ENCODE measurements around the gene STIMATE. TPM values are rescaled to one million over a fixed set of nuclear protein-coding genes. Genes with fewer than 3 reads are reported as not detected.

The STIMATE gene
- total and polyA plus RNA-seq, 2 experiments from 2014 or later = 11.2 to 23.6 TPM

DNA sequence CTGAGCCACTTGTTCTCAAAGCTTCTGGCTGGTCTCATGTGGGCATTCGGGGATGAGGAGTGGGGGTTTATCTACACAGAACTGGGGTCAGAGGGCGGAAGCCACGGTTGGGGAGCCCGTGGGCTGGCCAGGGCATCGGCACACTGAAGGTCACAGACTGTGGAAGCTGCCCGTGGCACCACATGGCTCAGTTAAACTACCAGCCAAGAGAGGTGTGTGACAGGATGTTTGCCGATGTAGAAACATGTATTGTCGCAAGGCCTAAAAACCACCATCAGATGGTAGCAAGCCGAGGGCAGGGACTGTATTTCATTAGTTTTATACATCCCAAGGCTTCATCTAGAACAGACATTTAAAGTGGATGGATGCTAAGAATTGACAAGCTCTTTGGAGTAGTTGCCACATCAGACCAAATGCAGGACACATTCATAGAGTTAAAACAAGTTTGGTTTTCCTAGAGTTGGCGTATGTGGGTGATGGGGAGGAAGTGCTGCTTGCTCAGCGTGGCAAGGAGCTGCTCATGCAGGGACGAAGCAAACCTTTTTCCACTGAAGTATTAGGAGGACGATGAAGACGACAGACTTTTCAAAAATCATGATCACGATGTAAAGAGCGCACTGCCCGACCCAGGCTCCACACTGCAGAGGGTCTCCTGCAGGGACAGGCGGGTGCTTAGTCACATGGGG lies 52.9 kb downstream of the STIMATE start (continued):
- TF ChIP-seq, protein P1, sequence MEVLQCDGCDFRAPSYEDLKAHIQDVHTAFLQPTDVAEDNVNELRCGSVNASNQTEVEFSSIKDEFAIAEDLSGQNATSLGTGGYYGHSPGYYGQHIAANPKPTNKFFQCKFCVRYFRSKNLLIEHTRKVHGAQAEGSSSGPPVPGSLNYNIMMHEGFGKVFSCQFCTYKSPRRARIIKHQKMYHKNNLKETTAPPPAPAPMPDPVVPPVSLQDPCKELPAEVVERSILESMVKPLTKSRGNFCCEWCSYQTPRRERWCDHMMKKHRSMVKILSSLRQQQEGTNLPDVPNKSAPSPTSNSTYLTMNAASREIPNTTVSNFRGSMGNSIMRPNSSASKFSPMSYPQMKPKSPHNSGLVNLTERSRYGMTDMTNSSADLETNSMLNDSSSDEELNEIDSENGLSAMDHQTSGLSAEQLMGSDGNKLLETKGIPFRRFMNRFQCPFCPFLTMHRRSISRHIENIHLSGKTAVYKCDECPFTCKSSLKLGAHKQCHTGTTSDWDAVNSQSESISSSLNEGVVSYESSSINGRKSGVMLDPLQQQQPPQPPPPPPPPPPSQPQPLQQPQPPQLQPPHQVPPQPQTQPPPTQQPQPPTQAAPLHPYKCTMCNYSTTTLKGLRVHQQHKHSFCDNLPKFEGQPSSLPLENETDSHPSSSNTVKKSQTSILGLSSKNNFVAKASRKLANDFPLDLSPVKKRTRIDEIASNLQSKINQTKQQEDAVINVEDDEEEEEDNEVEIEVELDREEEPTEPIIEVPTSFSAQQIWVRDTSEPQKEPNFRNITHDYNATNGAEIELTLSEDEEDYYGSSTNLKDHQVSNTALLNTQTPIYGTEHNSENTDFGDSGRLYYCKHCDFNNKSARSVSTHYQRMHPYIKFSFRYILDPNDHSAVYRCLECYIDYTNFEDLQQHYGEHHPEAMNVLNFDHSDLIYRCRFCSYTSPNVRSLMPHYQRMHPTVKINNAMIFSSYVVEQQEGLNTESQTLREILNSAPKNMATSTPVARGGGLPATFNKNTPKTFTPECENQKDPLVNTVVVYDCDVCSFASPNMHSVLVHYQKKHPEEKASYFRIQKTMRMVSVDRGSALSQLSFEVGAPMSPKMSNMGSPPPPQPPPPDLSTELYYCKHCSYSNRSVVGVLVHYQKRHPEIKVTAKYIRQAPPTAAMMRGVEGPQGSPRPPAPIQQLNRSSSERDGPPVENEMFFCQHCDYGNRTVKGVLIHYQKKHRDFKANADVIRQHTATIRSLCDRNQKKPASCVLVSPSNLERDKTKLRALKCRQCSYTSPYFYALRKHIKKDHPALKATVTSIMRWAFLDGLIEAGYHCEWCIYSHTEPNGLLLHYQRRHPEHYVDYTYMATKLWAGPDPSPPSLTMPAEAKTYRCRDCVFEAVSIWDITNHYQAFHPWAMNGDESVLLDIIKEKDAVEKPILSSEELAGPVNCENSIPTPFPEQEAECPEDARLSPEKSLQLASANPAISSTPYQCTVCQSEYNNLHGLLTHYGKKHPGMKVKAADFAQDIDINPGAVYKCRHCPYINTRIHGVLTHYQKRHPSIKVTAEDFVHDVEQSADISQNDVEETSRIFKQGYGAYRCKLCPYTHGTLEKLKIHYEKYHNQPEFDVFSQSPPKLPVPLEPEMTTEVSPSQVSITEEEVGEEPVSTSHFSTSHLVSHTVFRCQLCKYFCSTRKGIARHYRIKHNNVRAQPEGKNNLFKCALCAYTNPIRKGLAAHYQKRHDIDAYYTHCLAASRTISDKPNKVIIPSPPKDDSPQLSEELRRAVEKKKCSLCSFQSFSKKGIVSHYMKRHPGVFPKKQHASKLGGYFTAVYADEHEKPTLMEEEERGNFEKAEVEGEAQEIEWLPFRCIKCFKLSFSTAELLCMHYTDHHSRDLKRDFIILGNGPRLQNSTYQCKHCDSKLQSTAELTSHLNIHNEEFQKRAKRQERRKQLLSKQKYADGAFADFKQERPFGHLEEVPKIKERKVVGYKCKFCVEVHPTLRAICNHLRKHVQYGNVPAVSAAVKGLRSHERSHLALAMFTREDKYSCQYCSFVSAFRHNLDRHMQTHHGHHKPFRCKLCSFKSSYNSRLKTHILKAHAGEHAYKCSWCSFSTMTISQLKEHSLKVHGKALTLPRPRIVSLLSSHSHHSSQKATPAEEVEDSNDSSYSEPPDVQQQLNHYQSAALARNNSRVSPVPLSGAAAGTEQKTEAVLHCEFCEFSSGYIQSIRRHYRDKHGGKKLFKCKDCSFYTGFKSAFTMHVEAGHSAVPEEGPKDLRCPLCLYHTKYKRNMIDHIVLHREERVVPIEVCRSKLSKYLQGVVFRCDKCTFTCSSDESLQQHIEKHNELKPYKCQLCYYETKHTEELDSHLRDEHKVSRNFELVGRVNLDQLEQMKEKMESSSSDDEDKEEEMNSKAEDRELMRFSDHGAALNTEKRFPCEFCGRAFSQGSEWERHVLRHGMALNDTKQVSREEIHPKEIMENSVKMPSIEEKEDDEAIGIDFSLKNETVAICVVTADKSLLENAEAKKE (CRISPR knock-in tag; IDR thresholded peaks at IDR 0.05) = no peak
- TF ChIP-seq NANOG (IDR thresholded peaks at IDR 0.05; ENCODE audit: borderline replicate concordance) = no peak
- TF ChIP-seq, protein P2, sequence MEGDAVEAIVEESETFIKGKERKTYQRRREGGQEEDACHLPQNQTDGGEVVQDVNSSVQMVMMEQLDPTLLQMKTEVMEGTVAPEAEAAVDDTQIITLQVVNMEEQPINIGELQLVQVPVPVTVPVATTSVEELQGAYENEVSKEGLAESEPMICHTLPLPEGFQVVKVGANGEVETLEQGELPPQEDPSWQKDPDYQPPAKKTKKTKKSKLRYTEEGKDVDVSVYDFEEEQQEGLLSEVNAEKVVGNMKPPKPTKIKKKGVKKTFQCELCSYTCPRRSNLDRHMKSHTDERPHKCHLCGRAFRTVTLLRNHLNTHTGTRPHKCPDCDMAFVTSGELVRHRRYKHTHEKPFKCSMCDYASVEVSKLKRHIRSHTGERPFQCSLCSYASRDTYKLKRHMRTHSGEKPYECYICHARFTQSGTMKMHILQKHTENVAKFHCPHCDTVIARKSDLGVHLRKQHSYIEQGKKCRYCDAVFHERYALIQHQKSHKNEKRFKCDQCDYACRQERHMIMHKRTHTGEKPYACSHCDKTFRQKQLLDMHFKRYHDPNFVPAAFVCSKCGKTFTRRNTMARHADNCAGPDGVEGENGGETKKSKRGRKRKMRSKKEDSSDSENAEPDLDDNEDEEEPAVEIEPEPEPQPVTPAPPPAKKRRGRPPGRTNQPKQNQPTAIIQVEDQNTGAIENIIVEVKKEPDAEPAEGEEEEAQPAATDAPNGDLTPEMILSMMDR (conservative IDR thresholded peaks at IDR 0.05; ENCODE audit: low read depth in 2 of 2) = no peak

DNA sequence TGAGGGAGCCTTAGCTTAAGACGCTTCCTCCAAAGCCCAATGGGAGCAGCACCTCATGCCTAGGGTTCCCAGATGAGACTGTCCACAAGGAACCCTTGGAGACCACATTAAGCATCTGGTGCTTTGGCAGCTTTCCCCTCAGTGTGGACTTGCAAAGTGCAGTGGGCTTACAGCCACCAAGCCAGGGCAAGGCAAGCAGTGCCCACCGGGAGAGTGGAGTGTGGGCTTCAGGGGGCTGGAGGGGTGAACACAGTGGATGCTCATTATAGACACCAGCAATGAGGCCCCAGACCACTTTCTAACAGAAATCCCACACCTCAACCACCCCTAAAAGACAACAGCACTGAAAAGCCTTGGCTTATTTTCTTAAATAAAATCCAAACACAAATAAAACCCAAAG lies 53.5 kb downstream of the STIMATE start:
- no peak overlapping the region for H3K4me3 ChIP-seq
- H3K27ac Mint-ChIP-seq = no peak overlapping the region
- peaks cover 9% of the 10 kb centered on the region for H3K27me3 Mint-ChIP-seq (ENCODE audit: insufficient read depth, low read depth, poor library complexity)

More for the DNA sequence above, 53.5 kb downstream of the STIMATE start:
- H2AFZ ChIP-seq = no peak overlapping the region
- TF ChIP-seq CREB1 (CRISPR knock-in tag; IDR thresholded peaks at IDR 0.05; ENCODE audit: low read depth) (no peak), ZNF331 (CRISPR knock-in tag; IDR thresholded peaks at IDR 0.05; ENCODE audit: low read depth) (no peak), STAT1 (IDR thresholded peaks at IDR 0.05; ENCODE audit: unreplicated experiment) (no peak)
- TF ChIP-seq, protein P3, sequence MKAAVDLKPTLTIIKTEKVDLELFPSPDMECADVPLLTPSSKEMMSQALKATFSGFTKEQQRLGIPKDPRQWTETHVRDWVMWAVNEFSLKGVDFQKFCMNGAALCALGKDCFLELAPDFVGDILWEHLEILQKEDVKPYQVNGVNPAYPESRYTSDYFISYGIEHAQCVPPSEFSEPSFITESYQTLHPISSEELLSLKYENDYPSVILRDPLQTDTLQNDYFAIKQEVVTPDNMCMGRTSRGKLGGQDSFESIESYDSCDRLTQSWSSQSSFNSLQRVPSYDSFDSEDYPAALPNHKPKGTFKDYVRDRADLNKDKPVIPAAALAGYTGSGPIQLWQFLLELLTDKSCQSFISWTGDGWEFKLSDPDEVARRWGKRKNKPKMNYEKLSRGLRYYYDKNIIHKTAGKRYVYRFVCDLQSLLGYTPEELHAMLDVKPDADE (IDR thresholded peaks at IDR 0.05) = no peak
- no peaks in the 10 kb centered on the region for H3K79me2 ChIP-seq (replicated peaks; ENCODE audit: insufficient read depth)
- H3K36me3 ChIP-seq (ENCODE audit: insufficient read depth) = 0 out of 2 replicates have a peak, but pooled peaks cover 3% of the 10 kb centered on the region
- DNase-seq (ENCODE audit: low spot score) (no peak), ATAC-seq (no peak)
- H3K4me2 ChIP-seq = no peak overlapping the region
- H3K9me3 Mint-ChIP-seq = no peaks in the 10 kb centered on the region
- H3K9me2 ChIP-seq (ENCODE audit: insufficient read depth) = no peaks in the 10 kb centered on the region
- H3F3A ChIP-seq (replicated peaks; ENCODE audit: low read depth) = no peaks in the 10 kb centered on the region
- 0 out of 2 replicates have a peak, but pooled peaks cover 4% of the 10 kb centered on the region for H3K4me1 ChIP-seq (ENCODE audit: insufficient read depth)
- peaks cover 2% of the 10 kb centered on the region; the same call in 1 of the 2 replicates for H4K20me1 ChIP-seq (replicated peaks; ENCODE audit: insufficient read depth)
- no peak overlapping the region for H3K4me3 Mint-ChIP-seq
- peaks cover 11% of the 10 kb centered on the region for H3K4me1 Mint-ChIP-seq
- peaks cover 34% of the 10 kb centered on the region for H3K36me3 Mint-ChIP-seq (ENCODE audit: low read depth)
- no peak overlapping the region for H3K27ac ChIP-seq (ENCODE audit: low read depth)
- no peaks in the 10 kb centered on the region for H3K27me3 ChIP-seq (ENCODE audit: insufficient read depth)

All from GM23338 (cell line).